Adrenal gland (tissue), 5 donors: ENCODE results near the gene KIFC1.

Experiments used
- POLR2A ChIP-seq, 2 donors: fragments of 450-650 bp; IDR thresholded peaks; one replicate each; pipeline ENCODE4 v1.6.1; 2017; ENCODE audit warnings: antibody characterized with exemption in 2 of 2, mild to moderate bottlenecking in 2 of 2, moderate library complexity in 1 of 2
- TF ChIP-seq, protein P1 (sequence below), 6 experiments: fragments of 450-650 bp in 4 of 6; fragments of 200-600 bp in 2 of 6; sonication (generic) in 1 of 6; IDR thresholded peaks; 1 replicate in 5 of 6; 2 replicates in 1 of 6; pipeline versions ENCODE4 v1.5.1 to v1.8.0; 2016 to 2021; ENCODE audit warnings: antibody characterized with exemption in 6 of 6, mild to moderate bottlenecking in 2 of 6, moderate library complexity in 1 of 6
- donor health status: DM: no; HTN: no; CAD: no.

DNA sequence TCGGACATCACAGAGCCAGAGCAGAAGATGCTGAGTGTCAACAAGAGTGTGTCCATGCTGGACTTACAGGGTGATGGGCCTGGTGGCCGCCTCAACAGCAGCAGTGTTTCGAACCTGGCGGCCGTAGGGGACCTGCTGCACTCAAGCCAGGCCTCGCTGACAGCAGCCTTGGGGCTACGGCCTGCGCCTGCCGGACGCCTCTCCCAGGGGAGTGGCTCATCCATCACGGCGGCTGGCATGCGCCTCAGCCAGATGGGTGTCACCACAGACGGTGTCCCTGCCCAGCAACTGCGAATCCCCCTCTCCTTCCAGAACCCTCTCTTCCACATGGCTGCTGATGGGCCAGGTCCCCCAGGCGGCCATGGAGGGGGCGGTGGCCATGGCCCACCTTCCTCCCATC lies 51.4 kb downstream of the KIFC1 start:
- TF ChIP-seq, protein P1, sequence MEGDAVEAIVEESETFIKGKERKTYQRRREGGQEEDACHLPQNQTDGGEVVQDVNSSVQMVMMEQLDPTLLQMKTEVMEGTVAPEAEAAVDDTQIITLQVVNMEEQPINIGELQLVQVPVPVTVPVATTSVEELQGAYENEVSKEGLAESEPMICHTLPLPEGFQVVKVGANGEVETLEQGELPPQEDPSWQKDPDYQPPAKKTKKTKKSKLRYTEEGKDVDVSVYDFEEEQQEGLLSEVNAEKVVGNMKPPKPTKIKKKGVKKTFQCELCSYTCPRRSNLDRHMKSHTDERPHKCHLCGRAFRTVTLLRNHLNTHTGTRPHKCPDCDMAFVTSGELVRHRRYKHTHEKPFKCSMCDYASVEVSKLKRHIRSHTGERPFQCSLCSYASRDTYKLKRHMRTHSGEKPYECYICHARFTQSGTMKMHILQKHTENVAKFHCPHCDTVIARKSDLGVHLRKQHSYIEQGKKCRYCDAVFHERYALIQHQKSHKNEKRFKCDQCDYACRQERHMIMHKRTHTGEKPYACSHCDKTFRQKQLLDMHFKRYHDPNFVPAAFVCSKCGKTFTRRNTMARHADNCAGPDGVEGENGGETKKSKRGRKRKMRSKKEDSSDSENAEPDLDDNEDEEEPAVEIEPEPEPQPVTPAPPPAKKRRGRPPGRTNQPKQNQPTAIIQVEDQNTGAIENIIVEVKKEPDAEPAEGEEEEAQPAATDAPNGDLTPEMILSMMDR (IDR thresholded peaks at IDR 0.05) = no peak
- no peak for TF ChIP-seq POLR2A (IDR thresholded peaks at IDR 0.05)
